ENCODE results near the gene ATF7IP.

Gene ATF7IP

DNA sequence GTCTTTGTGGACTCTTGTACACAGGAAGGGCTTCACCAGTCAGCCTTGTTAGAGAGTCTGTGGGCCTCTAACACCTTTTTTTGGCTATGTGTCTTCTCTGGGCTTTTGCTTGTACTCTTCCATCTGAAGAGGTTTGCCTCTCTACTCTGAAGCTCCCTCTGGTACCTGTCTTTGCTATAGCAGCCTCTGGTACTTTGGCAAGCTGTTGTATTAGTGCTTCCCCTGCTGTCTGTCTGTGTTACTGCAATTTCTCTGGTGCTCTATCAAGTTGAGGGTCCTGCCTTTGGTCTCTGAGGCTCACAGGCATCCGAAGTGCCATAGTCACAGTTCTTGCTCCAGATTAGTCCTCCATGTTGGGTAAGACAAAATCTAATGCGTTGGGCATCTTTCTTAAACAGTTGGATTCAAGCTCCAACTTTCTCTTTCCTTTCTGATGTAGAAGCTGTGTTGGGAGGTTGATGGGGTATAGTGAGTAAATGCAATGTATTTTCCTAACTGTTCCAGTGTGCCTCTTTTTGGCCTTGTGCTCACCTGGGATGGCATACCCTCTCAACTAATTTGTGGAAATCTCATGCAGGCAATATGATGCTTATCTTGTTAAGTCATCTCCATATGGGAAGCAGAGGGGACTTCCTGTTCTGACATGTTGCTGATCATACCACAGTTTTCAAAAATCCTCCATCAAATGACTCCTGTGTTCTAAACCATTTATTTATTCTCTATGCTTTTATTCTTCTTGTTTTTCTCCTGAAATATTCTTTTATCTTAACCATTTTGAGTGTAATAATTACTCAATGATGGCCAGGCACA, 88.8 kb downstream of the ATF7IP start:
- Histone ChIP-seq H3K36me3 (ENCODE audit: control insufficient read depth in 2 of 2, insufficient read depth in 1 of 2, low read length in 2 of 2) (peaks cover 14 to 42% of the 10 kb centered on the region in 2 experiments), H3K4me3 (ENCODE audit: low read depth, low read length) (no peak overlapping the region), H3K4me1 (ENCODE audit: control insufficient read depth, insufficient read depth, low read length) (no peaks in the 10 kb centered on the region), H3K9me3 (ENCODE audit: control insufficient read depth, insufficient read depth, low read depth, low read length) (no peaks in the 10 kb centered on the region), H3K27ac (ENCODE audit: extremely low read depth, low read depth, low read length) (no peak overlapping the region)
- CTCF ChIA-PET, result interaction anchor here (0.6 to 3.4 kb wide), 19 partner anchors 9 to 270 kb away, joined by 3 to 29 read pairs (median 4); partner anchors contain the start of gene ATF7IP
- POLR2A ChIA-PET, result interaction anchor here (1.6 kb wide), 1 partner anchor 89 kb away, joined by 4 read pairs; the partner anchor contains the start of gene ATF7IP
- TF ChIP-seq ZNF529 (tag by site-specific recombination; IDR thresholded peaks at IDR 0.05; ENCODE audit: insufficient replicate concordance), result no peak
- peak; percentile 54 for TF ChIP-seq ZNF654 (tag by site-specific recombination; IDR thresholded peaks at IDR 0.05; ENCODE audit: low read depth)

DNA sequence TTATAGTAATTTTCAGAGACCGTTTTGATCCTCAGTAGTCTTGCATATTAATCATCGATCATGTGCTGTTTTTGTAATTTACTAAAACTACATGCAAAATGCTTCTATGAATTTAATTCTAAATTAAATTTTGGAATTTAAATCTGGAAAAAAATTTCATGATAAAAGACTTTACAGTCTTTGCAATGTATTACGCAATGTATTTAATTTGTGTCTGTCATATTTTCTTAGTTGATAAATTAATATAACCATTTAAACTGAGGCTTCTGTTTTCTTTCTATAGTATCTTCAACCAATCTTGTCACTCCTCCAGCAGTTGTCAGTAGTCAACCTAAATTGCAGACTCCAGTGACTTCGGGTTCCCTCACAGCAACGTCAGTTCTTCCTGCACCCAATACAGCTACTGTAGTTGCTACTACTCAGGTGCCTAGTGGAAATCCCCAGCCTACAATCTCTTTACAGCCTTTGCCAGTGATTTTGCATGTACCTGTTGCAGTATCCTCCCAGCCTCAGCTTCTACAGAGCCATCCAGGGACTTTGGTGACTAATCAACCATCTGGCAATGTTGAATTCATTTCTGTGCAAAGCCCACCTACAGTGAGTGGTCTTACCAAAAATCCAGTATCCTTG, 94.8 kb downstream of the ATF7IP start:
- CTCF ChIA-PET, result no interaction called here
- POLR2A ChIA-PET, result no interaction called here
- TF ChIP-seq ZNF341 (tag by site-specific recombination; IDR thresholded peaks at IDR 0.05; ENCODE audit: low read depth), result no peak
- peak; percentile 64 for TF ChIP-seq SCRT2 (tag by site-specific recombination; IDR thresholded peaks at IDR 0.05)
- no peak overlapping the region for H3K27ac ChIP-seq (ENCODE audit: extremely low read depth, low read depth, low read length)
- H3K36me3 ChIP-seq (ENCODE audit: control insufficient read depth in 2 of 2, insufficient read depth in 1 of 2, low read length in 2 of 2), result peaks cover 17 to 45% of the 10 kb centered on the region in 2 experiments
- H3K4me1 ChIP-seq (ENCODE audit: control insufficient read depth, insufficient read depth, low read length), result no peaks in the 10 kb centered on the region
- H3K9me3 ChIP-seq (ENCODE audit: control insufficient read depth, insufficient read depth, low read depth, low read length), result no peaks in the 10 kb centered on the region
- no peak overlapping the region for H3K4me3 ChIP-seq (ENCODE audit: low read depth, low read length)

DNA sequence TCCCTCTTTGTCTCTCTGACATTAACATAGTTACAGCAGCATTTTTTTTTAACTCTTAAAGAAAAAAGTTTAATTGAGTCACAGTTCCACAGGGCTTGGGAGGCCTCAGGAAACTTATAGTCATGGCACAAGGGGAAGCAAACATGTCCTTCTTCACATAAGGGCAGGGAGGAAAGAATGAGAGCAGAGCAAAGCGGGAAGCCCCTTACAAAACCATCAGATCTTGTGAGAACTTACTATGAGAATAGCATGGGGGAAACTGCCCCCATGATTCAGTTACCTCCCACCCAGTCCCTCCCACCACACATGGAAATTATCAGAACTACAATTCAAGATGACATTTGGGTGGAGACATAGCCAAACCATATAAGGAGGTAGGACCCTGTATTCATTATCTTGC, 106.0 kb downstream of the ATF7IP start:
- no peak for TF ChIP-seq MYNN (tag by site-specific recombination; IDR thresholded peaks at IDR 0.05; ENCODE audit: borderline replicate concordance)
- H3K27ac ChIP-seq (ENCODE audit: extremely low read depth, low read depth, low read length), result no peak overlapping the region
- CTCF ChIA-PET, result no interaction called here
- H3K4me3 ChIP-seq (ENCODE audit: low read depth, low read length), result no peak overlapping the region
- POLR2A ChIA-PET, result no interaction called here
- no peaks in the 10 kb centered on the region for H3K4me1 ChIP-seq (ENCODE audit: control insufficient read depth, insufficient read depth, low read length)
- no peaks in the 10 kb centered on the region for H3K9me3 ChIP-seq (ENCODE audit: control insufficient read depth, insufficient read depth, low read depth, low read length)
- H3K36me3 ChIP-seq (ENCODE audit: control insufficient read depth in 2 of 2, insufficient read depth in 1 of 2, low read length in 2 of 2), result peaks cover 15 to 50% of the 10 kb centered on the region in 2 experiments; a peak in 2 of 3 replicates

DNA sequence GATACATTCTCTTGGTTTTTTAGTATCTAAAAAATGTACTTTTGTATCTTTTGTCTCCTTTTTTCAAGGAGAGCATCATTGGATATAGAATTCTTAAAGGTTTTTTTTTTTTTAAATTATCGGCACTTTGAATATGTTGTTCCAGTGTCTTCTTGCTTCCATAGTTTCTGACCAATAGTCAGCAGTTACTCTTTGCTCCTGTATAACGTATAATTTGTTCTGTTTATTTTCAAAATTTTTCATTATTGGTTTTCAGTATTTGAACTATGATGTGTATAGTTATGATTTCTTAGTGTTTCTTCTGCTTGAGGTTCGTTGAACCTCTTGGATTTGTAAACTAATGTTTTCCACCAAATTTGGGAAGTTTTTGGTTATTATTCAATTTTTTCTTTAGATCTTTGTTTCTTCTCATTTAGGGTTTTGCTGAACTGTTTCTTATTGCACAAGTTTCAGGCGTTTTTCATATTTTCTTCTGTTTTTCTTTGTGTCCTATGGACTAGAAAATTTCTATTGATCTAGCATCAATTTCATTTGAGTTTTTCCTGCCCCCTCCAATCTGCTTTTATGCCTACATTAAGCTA, 108.3 kb downstream of the ATF7IP start:
- ChIA-PET CTCF (no interaction called here), POLR2A (no interaction called here)
- H3K36me3 ChIP-seq (ENCODE audit: control insufficient read depth in 2 of 2, insufficient read depth in 1 of 2, low read length in 2 of 2), result peaks cover 12 to 47% of the 10 kb centered on the region in 2 experiments
- no peak overlapping the region for H3K27ac ChIP-seq (ENCODE audit: extremely low read depth, low read depth, low read length)
- no peaks in the 10 kb centered on the region for H3K9me3 ChIP-seq (ENCODE audit: control insufficient read depth, insufficient read depth, low read depth, low read length)
- no peaks in the 10 kb centered on the region for H3K4me1 ChIP-seq (ENCODE audit: control insufficient read depth, insufficient read depth, low read length)
- no peak overlapping the region for H3K4me3 ChIP-seq (ENCODE audit: low read depth, low read length)
- TF ChIP-seq ZFP37 (tag by site-specific recombination; IDR thresholded peaks at IDR 0.05) (no peak), SP7 (tag by site-specific recombination; IDR thresholded peaks at IDR 0.05) (peak; percentile 59), ZNF530 (tag by site-specific recombination; IDR thresholded peaks at IDR 0.05; ENCODE audit: low read depth) (no peak), TCF7L2 (IDR thresholded peaks at IDR 0.05; ENCODE audit: borderline replicate concordance, low read depth, low read length) (no peak), ZNF623 (tag by site-specific recombination; IDR thresholded peaks at IDR 0.05) (no peak), ZNF202 (tag by site-specific recombination; IDR thresholded peaks at IDR 0.05; ENCODE audit: borderline replicate concordance) (no peak), ZNF549 (tag by site-specific recombination; IDR thresholded peaks at IDR 0.05) (0 out of 2 replicates have a peak, but pooled peaks have one; percentile 33), ZNF768 (tag by site-specific recombination; IDR thresholded peaks at IDR 0.05) (no peak), ZNF529 (tag by site-specific recombination; IDR thresholded peaks at IDR 0.05; ENCODE audit: insufficient replicate concordance) (peak; percentile 60), SETDB1 (IDR thresholded peaks at IDR 0.05; ENCODE audit: insufficient read length, low read length) (peak; percentile 98), ZNF514 (tag by site-specific recombination; IDR thresholded peaks at IDR 0.05) (no peak), FEZF1 (tag by site-specific recombination; IDR thresholded peaks at IDR 0.05) (no peak), ZNF19 (tag by site-specific recombination; IDR thresholded peaks at IDR 0.05; ENCODE audit: low read depth) (0 out of 2 replicates have a peak, but pooled peaks have one; percentile 12), SP3 (tag by site-specific recombination; IDR thresholded peaks at IDR 0.05) (no peak), KLF16 (tag by site-specific recombination; IDR thresholded peaks at IDR 0.05) (no peak)
- TF ChIP-seq, protein P1, sequence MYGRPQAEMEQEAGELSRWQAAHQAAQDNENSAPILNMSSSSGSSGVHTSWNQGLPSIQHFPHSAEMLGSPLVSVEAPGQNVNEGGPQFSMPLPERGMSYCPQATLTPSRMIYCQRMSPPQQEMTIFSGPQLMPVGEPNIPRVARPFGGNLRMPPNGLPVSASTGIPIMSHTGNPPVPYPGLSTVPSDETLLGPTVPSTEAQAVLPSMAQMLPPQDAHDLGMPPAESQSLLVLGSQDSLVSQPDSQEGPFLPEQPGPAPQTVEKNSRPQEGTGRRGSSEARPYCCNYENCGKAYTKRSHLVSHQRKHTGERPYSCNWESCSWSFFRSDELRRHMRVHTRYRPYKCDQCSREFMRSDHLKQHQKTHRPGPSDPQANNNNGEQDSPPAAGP (tag by site-specific recombination; IDR thresholded peaks at IDR 0.05), result no peak
- TF ChIP-seq, protein P2, sequence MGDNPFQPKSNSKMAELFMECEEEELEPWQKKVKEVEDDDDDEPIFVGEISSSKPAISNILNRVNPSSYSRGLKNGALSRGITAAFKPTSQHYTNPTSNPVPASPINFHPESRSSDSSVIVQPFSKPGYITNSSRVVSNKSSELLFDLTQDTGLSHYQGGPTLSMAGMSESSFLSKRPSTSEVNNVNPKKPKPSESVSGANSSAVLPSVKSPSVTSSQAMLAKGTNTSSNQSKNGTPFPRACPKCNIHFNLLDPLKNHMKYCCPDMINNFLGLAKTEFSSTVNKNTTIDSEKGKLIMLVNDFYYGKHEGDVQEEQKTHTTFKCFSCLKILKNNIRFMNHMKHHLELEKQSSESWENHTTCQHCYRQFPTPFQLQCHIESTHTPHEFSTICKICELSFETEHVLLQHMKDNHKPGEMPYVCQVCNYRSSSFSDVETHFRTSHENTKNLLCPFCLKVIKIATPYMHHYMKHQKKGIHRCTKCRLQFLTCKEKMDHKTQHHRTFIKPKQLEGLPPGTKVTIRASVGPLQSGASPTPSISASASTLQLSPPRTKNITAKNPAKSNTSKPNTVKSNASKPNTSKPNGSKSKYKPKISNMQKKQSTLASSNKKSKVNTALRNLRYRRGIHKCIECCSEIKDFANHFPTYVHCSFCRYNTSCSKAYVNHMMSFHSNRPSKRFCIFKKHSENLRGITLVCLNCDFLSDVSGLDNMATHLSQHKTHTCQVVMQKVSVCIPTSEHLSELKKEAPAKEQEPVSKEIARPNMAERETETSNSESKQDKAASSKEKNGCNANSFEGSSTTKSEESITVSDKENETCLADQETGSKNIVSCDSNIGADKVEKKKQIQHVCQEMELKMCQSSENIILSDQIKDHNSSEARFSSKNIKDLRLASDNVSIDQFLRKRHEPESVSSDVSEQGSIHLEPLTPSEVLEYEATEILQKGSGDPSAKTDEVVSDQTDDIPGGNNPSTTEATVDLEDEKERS (tag by site-specific recombination; IDR thresholded peaks at IDR 0.05), result peak; percentile 74; the same call in 1 of the 2 replicates
